ENCODE results near the gene MYLK. TPM values are rescaled to one million over a fixed set of nuclear protein-coding genes. Genes with fewer than 3 reads are reported as not detected.
A peak's percentile ranks its signal among the peaks of the same experiment; 100 is the strongest.

MYLK gene
- total and polyA plus RNA-seq, 2 of the 4 experiments (the other 2 are of a cell fraction): 299 to 484 TPM

DNA sequence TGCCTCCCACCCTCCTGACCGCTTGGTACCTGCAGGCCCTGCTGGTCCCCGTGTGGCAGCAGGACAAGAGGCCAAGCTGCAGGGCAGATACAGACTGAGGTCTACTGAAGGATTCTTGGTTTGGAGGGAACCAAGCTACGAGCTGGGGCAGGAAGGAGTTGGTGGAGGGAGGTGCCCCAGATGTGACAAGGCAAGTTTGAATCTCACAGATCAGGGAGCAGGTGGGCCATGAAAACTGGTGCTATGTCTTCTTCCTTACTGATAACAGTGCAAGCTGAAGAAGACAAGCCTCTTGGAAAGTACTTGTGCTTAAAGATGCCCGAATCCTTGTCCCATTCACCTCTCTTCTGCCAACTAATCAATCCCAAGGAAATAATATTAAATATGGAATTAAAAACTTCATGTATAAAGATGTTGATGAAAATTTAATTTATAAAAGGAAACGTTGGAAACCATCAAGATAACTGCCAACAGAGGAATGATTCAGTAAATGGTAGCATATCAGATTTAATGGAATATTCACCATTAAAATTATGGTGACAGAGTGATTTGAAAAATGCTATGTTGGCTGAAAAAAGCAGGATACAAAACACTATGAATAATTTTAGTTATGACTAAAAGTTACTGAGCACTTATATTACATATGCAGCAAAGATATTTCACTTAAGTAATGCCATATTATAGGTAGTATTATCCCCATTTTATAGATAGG, 107.9 kb downstream of the MYLK start (continued):
- TF ChIP-seq MAZ (IDR thresholded peaks at IDR 0.05; ENCODE audit: borderline replicate concordance, low read depth, low read length): no peak

DNA sequence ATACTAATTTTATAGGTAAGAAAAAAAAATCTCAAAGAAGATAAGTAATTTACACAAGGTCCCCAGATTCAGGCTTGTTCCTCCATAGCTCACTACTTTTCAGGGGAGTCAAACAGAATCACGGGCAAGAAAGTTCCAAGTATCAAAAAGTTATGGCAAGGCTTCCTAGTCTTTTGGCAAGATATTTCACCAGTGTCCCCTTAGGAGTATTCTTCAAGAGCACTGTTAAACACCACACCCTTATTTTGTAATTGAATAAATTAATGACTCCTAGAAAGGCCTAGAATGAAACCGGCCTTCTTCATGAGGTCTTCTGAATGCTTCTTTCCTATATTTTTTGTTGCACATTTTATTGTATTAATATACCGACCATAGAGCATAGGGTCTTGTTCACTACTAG, 109.7 kb downstream of the MYLK start:
- peak overlapping the region; percentile 54; the same call in 1 of the 2 replicates for H4K91ac ChIP-seq (ENCODE audit: insufficient read depth, low read depth, low read length)
- H3K27ac ChIP-seq (ENCODE audit: insufficient read depth, low read length): peak overlapping the region; percentile 80; the same call in 1 of the 2 replicates
- H3K56ac ChIP-seq (ENCODE audit: extremely low read depth, insufficient read depth, low read length): peak overlapping the region; percentile 25; the same call in 1 of the 2 replicates
- POLR2A ChIA-PET (ENCODE audit: unreplicated experiment): interaction anchor here (1.2 kb wide), 1 partner anchor 33 kb away, joined by 3 read pairs; no protein-coding TSS in a partner anchor
- dilution Hi-C loops (cut with HindIII; ENCODE audit: low sequenced_read_pairs, unreplicated experiment): no loop called here
- no peaks in the 10 kb centered on the region for H3K9me3 ChIP-seq (ENCODE audit: control insufficient read depth, insufficient read depth, low read length)
- no peak overlapping the region for H2AK9ac ChIP-seq (replicated peaks; ENCODE audit: low read depth, low read length, poor library complexity)
- H2AK5ac ChIP-seq (ENCODE audit: low read depth, low read length): 0 out of 2 replicates have a peak overlapping the region, but pooled peaks have one; percentile 50
- no peak for DNase-seq
- H2BK5ac ChIP-seq (ENCODE audit: low read depth, low read length, poor library complexity, severe bottlenecking): peak overlapping the region; percentile 64
- H3K23ac ChIP-seq (ENCODE audit: low read depth, low read length): peak overlapping the region; percentile 48; the same call in 1 of the 2 replicates
- H2AFZ ChIP-seq (replicated peaks; ENCODE audit: low read length, poor library complexity): no peak overlapping the region
- H2BK20ac ChIP-seq (ENCODE audit: low read depth, low read length): peak overlapping the region; percentile 95
- H3K18ac ChIP-seq (ENCODE audit: low read depth, low read length): peak overlapping the region; percentile 94
- H3K9ac ChIP-seq (ENCODE audit: low read depth, low read length): no peak overlapping the region
- H3K4ac ChIP-seq (ENCODE audit: low read depth, low read length): peak overlapping the region; percentile 77
- in situ Hi-C loops (cut with MboI; ENCODE audit: low sequenced_read_pairs): no loop called here
- BruUV-seq (replicated peaks): no TSS peak
- CTCF ChIA-PET: no interaction called here
- no peak overlapping the region for H3K4me2 ChIP-seq (ENCODE audit: low read depth, low read length)
- peaks cover 36% of the 10 kb centered on the region for H3K9me1 ChIP-seq (ENCODE audit: insufficient read depth, low read length)
- intact Hi-C loops (cut with micrococcal nuclease): no loop called here
- peak overlapping the region; percentile 87 for H2BK120ac ChIP-seq (ENCODE audit: low read depth, low read length)
- peak overlapping the region; percentile 16 to 69; a peak in 2 of 4 replicates for H4K8ac ChIP-seq (ENCODE audit: low read depth in 2 of 2, low read length in 2 of 2)
- peaks cover 41 to 63% of the 10 kb centered on the region in 2 experiments for H3K79me1 ChIP-seq (ENCODE audit: low read depth in 1 of 2, low read length in 2 of 2)
- H3K27me3 ChIP-seq (ENCODE audit: control insufficient read depth, insufficient read depth, low read length): no peaks in the 10 kb centered on the region
- H2BK15ac ChIP-seq (ENCODE audit: low read depth, low read length): peak overlapping the region; percentile 71; the same call in 1 of the 3 replicates
- no peak for ATAC-seq (ENCODE audit: low read depth)
- H3K4me1 ChIP-seq (ENCODE audit: control insufficient read depth, insufficient read depth, low read length): peaks cover 20% of the 10 kb centered on the region
- no peaks in the 10 kb centered on the region for H4K20me1 ChIP-seq (ENCODE audit: insufficient read depth, low read length)
- peak overlapping the region; percentile 90 for H4K5ac ChIP-seq (ENCODE audit: low read depth, low read length)
- H3K36me3 ChIP-seq (ENCODE audit: control insufficient read depth, insufficient read depth, low read length): peaks cover 31% of the 10 kb centered on the region
- 0 out of 2 replicates have a peak overlapping the region, but pooled peaks have one; percentile 48 for H3K14ac ChIP-seq (replicated peaks; ENCODE audit: low read depth, low read length)
- no peak overlapping the region for H3K4me3 ChIP-seq (ENCODE audit: insufficient read depth, low read depth, low read length)
- WGBS, 2 experiments (ENCODE audit: extremely low coverage in 2 of 2, insufficient read length in 1 of 2): no CpG with 5 or more reads among the region's 3 CpGs
- TF ChIP-seq SMC3 (IDR thresholded peaks at IDR 0.05; ENCODE audit: low read depth, low read length) (no peak), RCOR1 (IDR thresholded peaks at IDR 0.05; ENCODE audit: insufficient replicate concordance, low read length) (no peak), MAFK (IDR thresholded peaks at IDR 0.05; ENCODE audit: low read depth, low read length) (no peak), NFE2L2 (IDR thresholded peaks at IDR 0.05; ENCODE audit: low read depth, low read length) (no peak), RAD21 (IDR thresholded peaks at IDR 0.05; ENCODE audit: low read length) (no peak), CEBPB (IDR thresholded peaks at IDR 0.05; ENCODE audit: low read depth, low read length) (no peak), ELK1 (IDR thresholded peaks at IDR 0.05; ENCODE audit: borderline replicate concordance, low read depth, low read length) (no peak), RFX5 (IDR thresholded peaks at IDR 0.05; ENCODE audit: low read depth, low read length) (no peak), BHLHE40 (IDR thresholded peaks at IDR 0.05; ENCODE audit: low read depth, low read length) (no peak), POLR2A (IDR thresholded peaks at IDR 0.05; ENCODE audit: low read depth, low read length) (no peak)
- TF ChIP-seq, protein P1, sequence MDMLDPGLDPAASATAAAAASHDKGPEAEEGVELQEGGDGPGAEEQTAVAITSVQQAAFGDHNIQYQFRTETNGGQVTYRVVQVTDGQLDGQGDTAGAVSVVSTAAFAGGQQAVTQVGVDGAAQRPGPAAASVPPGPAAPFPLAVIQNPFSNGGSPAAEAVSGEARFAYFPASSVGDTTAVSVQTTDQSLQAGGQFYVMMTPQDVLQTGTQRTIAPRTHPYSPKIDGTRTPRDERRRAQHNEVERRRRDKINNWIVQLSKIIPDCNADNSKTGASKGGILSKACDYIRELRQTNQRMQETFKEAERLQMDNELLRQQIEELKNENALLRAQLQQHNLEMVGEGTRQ (IDR thresholded peaks at IDR 0.05; ENCODE audit: low read depth, low read length): no peak

Measured in IMR-90 (cell line).